GM19238 (cell line): ENCODE data around the gene SCN1B.
A peak's percentile ranks its signal among the peaks of the same experiment; 100 is the strongest.
"Not testable (repeated sequence)": the region's sequence is repeated elsewhere in the genome, so short reads cannot be mapped to it uniquely, and the experiment has no call there.

ENCODE experiments used
- DNase-seq: peaks from one replicate; pipeline ENCODE4 v3.0.0; 2011; ENCODE audit warnings: low spot score; ENCODE audit not compliant: insufficient read length

SCN1B gene

GRCh38 chr19:35030257-35031071 lies at the start of gene SCN1B:
Gene SCN1B (plus strand): TSS chr19:35030470. CDS start chr19:35030821, 351 bp downstream.
- peak; percentile 37 for DNase-seq

- DNase-seq: no peak
These were observed 48.0 kb upstream of the SCN1B start for GRCh38 chr19:34982275-34982674.

- no peak for DNase-seq
These were observed 46.5 kb upstream of the SCN1B start for GRCh38 chr19:34983786-34984185.

- no peak for DNase-seq
These were observed 46.0 kb upstream of the SCN1B start for GRCh38 chr19:34984287-34984686.

- DNase-seq: no peak
These were observed 44.8 kb upstream of the SCN1B start for GRCh38 chr19:34985249-34986022.

GRCh38 chr19:34988119-34988518 lies 42.2 kb upstream of the SCN1B start:
- no peak for DNase-seq

- no peak for DNase-seq
These were observed 41.0 kb upstream of the SCN1B start for GRCh38 chr19:34989298-34989697.

- no peak for DNase-seq
These were observed 39.6 kb upstream of the SCN1B start for GRCh38 chr19:34990578-34991192.

- no peak for DNase-seq
These were observed 38.5 kb upstream of the SCN1B start for GRCh38 chr19:34991542-34992333.

- not testable (repeated sequence) for DNase-seq
These were observed 37.7 kb upstream of the SCN1B start for GRCh38 chr19:34992582-34992981.

GRCh38 chr19:34994286-34994642 lies 36.0 kb upstream of the SCN1B start:
- DNase-seq: no peak

- no peak for DNase-seq
These were observed 35.4 kb upstream of the SCN1B start for GRCh38 chr19:34994643-34995541.

GRCh38 chr19:34995551-34995950 lies 34.7 kb upstream of the SCN1B start:
- DNase-seq: no peak

- DNase-seq: no peak
These were observed 33.1 kb upstream of the SCN1B start for GRCh38 chr19:34997071-34997617.

GRCh38 chr19:34998224-34998623 lies 32.0 kb upstream of the SCN1B start:
- not testable (repeated sequence) for DNase-seq

- no peak for DNase-seq
These were observed 31.3 kb upstream of the SCN1B start for GRCh38 chr19:34998777-34999497.

GRCh38 chr19:34999498-35000337 lies 30.6 kb upstream of the SCN1B start, which contains the start of gene GRAMD1A:
Gene GRAMD1A (plus strand): TSS chr19:35000323. CDS start chr19:35000479, 156 bp downstream.
- DNase-seq: peak; percentile 93

GRCh38 chr19:35000338-35000646 lies 30.0 kb upstream of the SCN1B start:
- no peak for DNase-seq
